Effector CD4-positive, alpha-beta T cell (primary cell): ENCODE measurements around the gene MANF.
"Not testable (repeated sequence)": the region's sequence is repeated elsewhere in the genome, so short reads cannot be mapped to it uniquely, and the experiment has no call there.

Experiments used
- DNase-seq: peaks from one replicate; pipeline ENCODE4 v3.0.0-alpha.2; 2020

Gene MANF

DNA sequence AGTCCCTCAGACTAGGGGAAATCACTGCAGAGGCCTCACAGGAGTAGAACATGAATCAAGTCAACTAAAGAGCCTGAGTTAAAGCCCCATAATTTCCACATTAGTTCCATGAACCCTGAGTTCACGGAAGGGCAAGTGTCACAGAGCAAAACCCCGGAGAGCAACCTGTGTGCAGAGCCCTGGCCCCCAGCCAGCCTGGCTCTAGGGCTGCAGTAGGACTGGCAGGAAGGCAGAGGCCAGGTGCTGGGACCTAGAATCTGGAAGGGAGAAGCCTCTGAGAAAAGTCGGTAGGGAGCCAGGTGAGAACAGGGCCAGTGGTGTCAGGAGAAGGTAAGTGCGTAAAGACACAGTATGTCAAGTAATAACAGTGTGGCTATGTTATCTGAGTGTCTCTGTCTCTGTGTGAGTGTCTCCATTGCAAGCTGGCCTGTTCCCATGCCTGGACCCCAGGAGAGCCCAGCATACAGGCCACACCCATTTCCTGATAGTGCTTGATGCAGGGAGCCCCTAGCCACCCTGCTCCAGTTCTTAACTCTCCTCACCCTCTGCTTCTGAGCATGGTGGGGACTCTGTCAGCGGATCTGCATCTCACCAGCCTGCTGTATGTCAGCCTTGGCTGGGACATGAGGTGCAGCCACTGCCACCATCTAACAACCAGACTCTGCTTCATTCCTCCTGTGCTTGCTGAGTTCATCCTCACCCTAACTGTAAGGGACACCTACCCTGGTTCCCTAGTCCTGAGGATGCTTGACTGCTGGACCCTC is 11.3 kb upstream of the MANF start:
- DNase-seq, result no peak

DNA sequence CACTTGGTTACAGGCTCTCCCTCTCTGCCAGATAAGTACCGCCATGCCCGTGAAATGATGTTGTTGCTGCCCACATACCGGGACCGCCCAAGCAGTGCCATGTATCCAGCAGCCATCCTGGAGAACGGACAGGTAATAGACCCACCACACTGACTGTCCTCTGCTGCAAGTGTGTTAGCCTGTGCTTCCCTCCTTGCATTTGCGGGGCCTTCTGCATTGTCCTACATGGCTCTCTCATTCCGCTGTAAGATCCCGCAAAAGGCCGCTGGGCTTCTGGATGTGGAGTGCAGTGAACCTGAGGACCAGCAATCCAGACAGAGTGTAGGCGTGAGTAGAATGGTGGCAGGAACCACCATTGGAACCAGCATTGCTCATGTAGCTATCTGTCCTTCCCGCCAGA is 10.6 kb upstream of the MANF start:
- DNase-seq, result no peak

DNA sequence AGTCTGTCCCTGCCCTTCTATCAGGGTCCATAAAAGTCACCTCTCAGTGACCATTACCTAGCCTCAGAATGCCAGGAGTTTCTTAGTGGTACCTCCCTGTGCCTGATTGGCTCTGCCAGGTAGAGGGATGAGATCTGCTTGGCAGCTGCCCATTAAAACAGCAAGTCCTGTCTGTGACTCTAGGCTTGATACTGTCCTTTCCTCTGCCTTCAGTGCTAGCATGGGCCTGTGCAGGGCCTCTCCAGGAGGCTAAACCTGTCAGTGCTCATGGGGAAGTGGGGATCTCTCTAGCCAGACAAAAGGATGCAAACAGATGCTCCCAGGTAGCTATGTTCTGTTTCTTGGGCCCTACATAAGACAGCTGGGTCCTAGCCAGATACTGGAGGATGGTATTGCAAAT is 10.0 kb upstream of the MANF start:
- no peak for DNase-seq

- DNase-seq, result no peak
Measured at GRCh38 chr3:51375571-51375970, 9.5 kb upstream of the MANF start.

DNA sequence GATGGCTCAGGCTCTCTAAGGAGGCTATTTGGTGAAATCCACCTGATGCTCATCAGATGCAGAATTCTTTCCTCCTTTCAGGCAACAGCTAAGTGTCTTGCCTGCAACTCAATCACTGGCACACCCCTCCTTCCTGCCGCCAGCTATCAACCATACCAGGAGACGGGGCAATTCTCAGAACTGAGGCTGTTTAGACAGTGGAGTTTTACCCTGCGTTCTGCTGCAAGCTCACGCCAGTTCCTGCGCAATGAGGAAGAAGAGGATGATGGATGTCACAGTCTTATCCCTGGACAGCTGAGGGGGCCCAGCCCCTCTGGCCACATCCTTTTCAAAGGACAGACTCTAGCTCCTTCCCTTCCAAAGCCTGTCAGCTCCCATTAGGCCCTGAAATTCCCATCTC is 7.0 kb upstream of the MANF start:
- no peak for DNase-seq

- DNase-seq, result no peak
Measured at GRCh38 chr3:51378726-51379125, 6.4 kb upstream of the MANF start.

DNA sequence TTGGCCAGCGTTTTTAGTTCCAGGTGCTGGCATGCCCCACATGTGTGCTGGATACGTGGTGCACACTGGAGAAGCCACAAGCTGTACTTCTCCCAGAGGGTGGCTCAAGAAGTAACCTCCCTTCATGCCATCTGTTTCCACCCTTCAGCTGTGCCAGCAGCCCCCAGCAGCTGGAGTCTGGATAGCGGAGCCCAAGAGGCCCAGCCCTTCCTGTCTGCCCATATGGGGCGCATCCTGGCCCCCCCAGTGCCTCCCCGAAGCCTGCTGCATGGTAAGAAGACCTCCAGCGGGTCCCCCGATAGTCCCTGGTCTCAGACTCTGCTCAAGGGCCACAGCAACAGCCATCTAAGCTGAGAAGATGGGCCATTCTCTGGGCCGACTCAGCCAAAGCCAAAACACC is 5.8 kb upstream of the MANF start:
- DNase-seq, result no peak

DNA sequence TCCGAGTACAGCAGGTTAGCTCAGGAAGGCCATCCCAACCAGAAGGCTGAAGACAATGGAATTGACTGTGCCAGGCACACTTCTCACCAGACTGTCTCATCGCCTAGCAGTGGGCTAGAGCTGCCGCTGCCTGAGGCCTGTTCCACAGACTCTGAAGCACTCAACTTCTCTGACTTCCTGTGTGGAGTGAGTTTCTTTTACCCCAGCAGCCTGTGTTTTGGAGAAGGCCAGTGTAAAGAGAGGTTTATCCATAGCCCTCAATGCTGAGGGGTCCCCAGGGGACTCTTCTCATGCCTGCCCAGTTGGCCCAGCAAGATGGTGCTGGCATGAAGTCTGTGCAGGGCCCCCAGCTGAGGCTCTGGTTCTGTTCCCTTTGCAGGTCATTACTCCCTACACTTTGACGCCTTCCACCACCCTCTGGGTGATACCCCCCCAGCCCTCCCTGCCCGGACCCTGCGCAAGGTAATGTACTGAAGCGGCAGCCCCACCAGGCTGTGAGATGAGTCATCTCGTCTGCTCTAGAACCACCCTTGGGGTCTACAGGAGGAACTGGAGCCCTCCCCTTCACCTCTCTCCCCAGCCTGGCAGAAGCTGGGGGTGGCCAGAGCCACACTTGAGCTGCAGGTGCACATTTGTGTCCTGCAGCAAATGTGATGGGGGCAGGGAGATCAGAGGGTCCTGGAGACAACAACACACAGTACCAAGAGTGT is 5.2 kb upstream of the MANF start:
- no peak for DNase-seq

GRCh38 chr3:51380601-51381332 is 4.3 kb upstream of the MANF start:
- DNase-seq, result no peak

- no peak for DNase-seq
Measured at GRCh38 chr3:51381333-51381705, 3.8 kb upstream of the MANF start.

DNA sequence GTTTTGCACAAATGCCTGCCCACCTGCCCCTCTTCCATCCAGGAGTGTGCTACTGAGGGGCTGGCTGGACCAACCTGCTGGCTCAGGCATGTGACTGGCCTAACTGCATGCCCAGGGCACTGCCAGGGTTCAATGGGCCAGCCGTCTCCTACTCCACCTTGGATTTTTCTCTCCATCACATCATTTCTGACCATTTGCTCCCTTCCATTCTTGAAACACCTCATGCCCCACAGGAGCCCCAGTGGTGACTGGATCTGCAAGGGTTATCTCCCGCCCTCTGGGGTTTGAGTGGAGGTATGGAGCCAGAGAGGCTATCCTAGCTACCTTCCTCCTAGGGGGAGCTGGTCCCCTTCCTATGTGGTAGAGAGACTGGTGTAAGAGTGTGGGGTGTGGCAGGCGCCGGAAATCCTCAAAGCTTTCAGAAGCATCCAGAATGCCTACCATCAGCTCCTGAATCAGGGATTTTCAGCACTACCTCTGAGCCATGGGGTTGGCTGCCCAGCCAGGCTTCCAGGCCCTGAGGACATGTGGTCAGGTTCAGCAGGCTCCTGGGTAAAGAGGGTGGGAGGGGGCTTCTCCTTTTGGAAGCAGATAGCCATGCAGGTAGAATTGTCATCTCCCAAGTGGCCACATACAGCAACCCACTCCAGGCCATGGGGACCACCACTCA is 2.9 kb upstream of the MANF start:
- DNase-seq, result no peak

GRCh38 chr3:51382947-51383578 is 2.0 kb upstream of the MANF start:
- DNase-seq, result no peak

DNA sequence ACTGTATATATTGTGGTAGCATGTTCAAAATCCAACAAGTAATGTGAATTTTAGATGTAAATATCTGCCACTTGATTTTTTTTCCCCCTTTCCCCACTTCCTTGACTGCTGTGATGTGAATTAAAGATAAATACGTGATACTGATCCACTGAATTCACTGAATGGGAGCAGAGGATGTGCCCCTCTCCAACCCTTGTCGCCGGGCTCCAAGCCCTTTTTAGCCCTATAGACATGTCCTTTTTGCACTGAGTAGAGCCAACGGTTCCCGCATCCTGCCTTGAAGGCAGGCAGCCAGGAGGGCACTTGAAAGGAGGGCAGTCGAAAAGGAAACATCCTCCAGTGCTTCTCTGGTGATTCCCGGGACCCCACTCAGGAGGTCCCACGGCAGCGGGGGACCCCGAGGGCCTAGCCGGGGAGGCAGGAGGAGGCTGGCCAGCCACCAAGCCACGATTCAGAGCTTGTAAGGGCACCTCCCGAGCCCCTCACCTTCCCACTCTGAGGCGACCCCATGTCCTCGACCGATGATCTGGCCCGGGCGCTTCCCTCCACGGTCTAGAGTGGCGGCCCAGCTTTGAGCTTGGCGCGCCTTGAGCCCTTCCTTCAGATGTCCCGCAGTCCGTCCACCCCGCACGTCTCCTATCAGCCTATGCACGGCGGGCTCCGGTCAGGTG is 901 bp upstream of the MANF start:
- no peak for DNase-seq

DNA sequence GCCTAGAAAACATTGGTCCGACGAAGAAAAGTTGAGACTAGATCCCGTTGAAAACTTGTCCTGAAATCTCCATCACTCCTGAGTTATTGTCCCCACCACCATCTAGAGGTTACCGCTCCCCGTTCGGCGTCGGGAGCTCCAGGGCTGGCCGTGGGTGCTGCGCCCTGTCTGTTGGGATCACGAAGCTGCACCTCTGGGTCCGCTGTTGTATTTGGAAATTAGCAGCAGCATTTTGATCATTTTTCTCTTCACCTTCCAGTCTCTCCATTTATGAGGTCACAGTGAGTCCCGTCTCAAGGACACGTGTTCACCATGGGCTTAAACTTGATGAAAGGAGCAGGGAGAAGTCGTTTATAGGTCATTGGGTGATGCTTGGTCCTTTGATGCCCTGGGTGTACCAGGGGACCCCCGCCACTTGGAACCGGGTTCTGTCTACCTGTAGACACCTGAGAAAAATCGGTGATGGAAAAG is 565 bp downstream of the MANF start:
- DNase-seq, result no peak

- no peak for DNase-seq
Measured at GRCh38 chr3:51386159-51386851, 1.2 kb downstream of the MANF start.

- DNase-seq, result no peak
Measured at GRCh38 chr3:51386852-51387229, 1.8 kb downstream of the MANF start.

GRCh38 chr3:51387281-51387680 is 2.2 kb downstream of the MANF start:
- DNase-seq, result not testable (repeated sequence)

DNA sequence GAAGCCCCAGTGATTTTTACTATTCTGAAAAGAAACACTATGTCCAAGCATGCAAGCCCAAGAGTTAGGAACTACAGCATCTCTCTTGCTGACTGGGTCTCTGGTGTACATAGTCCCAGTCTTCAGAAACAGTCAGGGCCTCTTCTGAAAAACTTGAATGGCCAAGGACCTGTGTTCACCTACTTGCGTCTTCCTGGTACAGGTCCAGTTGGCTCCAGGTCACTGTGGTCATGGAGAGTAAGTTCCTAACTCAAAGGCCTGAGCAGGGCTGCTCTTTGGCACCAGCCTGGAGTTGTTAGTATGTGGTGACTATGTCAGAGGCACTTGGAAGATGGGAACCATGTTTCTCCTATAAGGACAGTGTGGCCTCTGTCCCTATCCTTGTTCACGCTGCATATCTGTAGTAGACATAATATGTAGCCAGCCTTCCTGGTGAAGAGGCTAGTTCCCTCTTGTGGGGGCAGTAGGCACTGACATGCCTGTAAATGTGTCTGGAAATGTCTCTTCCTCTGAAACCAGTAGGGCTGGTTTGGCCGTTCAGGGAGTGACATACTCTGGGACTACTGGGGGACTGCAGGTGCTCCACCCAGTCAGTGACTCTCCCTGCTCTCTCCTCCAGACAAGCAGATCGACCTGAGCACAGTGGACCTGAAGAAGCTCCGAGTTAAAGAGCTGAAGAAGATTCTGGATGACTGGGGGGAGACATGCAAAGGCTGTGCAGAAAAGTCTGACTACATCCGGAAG is 3.4 kb downstream of the MANF start:
- no peak for DNase-seq

- peak; percentile 45 for DNase-seq
Measured at GRCh38 chr3:51389423-51390183, 4.5 kb downstream of the MANF start.
